Thoracic aorta (tissue), 2 donors: ENCODE results near the gene GPR137. TPM values are rescaled to one million over a fixed set of nuclear protein-coding genes. Genes with fewer than 3 reads are reported as not detected.
A peak's percentile ranks its signal among the peaks of the same experiment; 100 is the strongest.

Experiments used
- ATAC-seq: fragments of 150-250 bp; one replicate; pipeline ENCODE4 v1.8.0; 2017; ENCODE audit warnings: low read depth; ENCODE audit not compliant: insufficient number of reproducible peaks, low FRiP score
- DNase-seq: peaks from one replicate; pipeline ENCODE4 v3.0.0-alpha.2; 2020; ENCODE audit warnings: low spot score
- H3K27ac ChIP-seq, 2 donors: fragments of 200-600 bp; sonication (generic); 1 replicate in 1 of 2; 2 replicates in 1 of 2; pipeline ENCODE4 v1.5.1; 2016; ENCODE audit warnings: mild to moderate bottlenecking in 2 of 2, moderate library complexity in 2 of 2
- H3K27me3 ChIP-seq: fragments of 200-600 bp; sonication (generic); replicated peaks from 2 replicates; pipeline ENCODE4 v1.6.0; 2016; ENCODE audit warnings: mild to moderate bottlenecking; ENCODE audit not compliant: insufficient read depth
- H3K36me3 ChIP-seq: fragments of 200-600 bp; sonication (generic); one replicate; pipeline ENCODE4 v1.5.1; 2016
- H3K4me1 ChIP-seq, 2 donors: fragments of 200-600 bp; sonication (generic); 1 replicate in 1 of 2; 2 replicates in 1 of 2; pipeline versions ENCODE4 v1.5.1 to v1.6.0; 2016; ENCODE audit warnings: low read depth in 2 of 2, mild to moderate bottlenecking in 1 of 2; ENCODE audit not compliant: control insufficient read depth in 1 of 2
- H3K4me3 ChIP-seq: fragments of 200-600 bp; sonication (generic); 2 replicates; pipeline ENCODE4 v1.5.1; 2016; ENCODE audit warnings: mild to moderate bottlenecking
- H3K9me3 ChIP-seq: fragments of 200-600 bp; sonication (generic); 2 replicates; pipeline ENCODE4 v1.5.1; 2016
- CTCF ChIP-seq: fragments of 200-600 bp; sonication (generic); IDR thresholded peaks from one replicate; pipeline ENCODE4 v1.5.1; 2019; ENCODE audit warnings: antibody characterized with exemption
- total RNA-seq, 2 donors: library from RNA; depleted of rRNA; stranded (reverse); fragments of >200 nt; gene quantifications; one replicate each; pipeline versions ENCODE4 v1.1.0 to v1.2.3, GENCODE V29; 2016

GPR137 gene
- total RNA-seq, 2 donors from 2014 or later, result 8.7 to 19.0 TPM

- H3K36me3 ChIP-seq, result no peaks in the 10 kb centered on the region
- ATAC-seq (no peak), DNase-seq (no peak)
- no peak overlapping the region for H3K4me3 ChIP-seq
- H3K27ac ChIP-seq, result no peak overlapping the region
- no peaks in the 10 kb centered on the region for H3K9me3 ChIP-seq
- H3K4me1 ChIP-seq, result peaks cover 19 to 34% of the 10 kb centered on the region in 2 donors
- TF ChIP-seq CTCF, result no peak
- peaks cover 30% of the 10 kb centered on the region for H3K27me3 ChIP-seq
These were observed 11.4 kb downstream of the GPR137 start for GRCh38 chr11:64296830-64297698.

GRCh38 chr11:64297699-64298358 is 12.2 kb downstream of the GPR137 start:
- H3K27me3 ChIP-seq, result peaks cover 23% of the 10 kb centered on the region
- no peak overlapping the region for H3K4me3 ChIP-seq
- peaks cover 13 to 27% of the 10 kb centered on the region in 2 donors for H3K4me1 ChIP-seq
- ATAC-seq (no peak), DNase-seq (no peak)
- no peak overlapping the region for H3K27ac ChIP-seq
- TF ChIP-seq CTCF, result no peak
- no peaks in the 10 kb centered on the region for H3K36me3 ChIP-seq
- no peaks in the 10 kb centered on the region for H3K9me3 ChIP-seq

GRCh38 chr11:64298966-64299846 is 13.6 kb downstream of the GPR137 start:
- H3K27me3 ChIP-seq, result peaks cover 19% of the 10 kb centered on the region
- no peaks in the 10 kb centered on the region for H3K36me3 ChIP-seq
- no peak overlapping the region for H3K27ac ChIP-seq
- peak overlapping the region; percentile 69 for H3K4me3 ChIP-seq
- no peak for DNase-seq
- no peak for ATAC-seq
- H3K9me3 ChIP-seq, result no peaks in the 10 kb centered on the region
- TF ChIP-seq CTCF, result no peak
- peaks cover 13 to 31% of the 10 kb centered on the region in 2 donors for H3K4me1 ChIP-seq

GRCh38 chr11:64299847-64300648 is 14.4 kb downstream of the GPR137 start, which contains the start of gene CATSPERZ:
TSS of gene CATSPERZ (plus strand) at chr11:64300358. CDS start at chr11:64300411, 53 bp downstream.
- Histone ChIP-seq H3K4me3 (peak within 1 kb of the TSS; percentile 69), H3K27ac (no peak within 1 kb of the TSS)

More at GRCh38 chr11:64299847-64300648, 14.4 kb downstream of the GPR137 start, which contains the start of gene CATSPERZ:
- no peak for DNase-seq
- H3K36me3 ChIP-seq, result no peaks in the 10 kb centered on the region
- H3K27me3 ChIP-seq, result peaks cover 19% of the 10 kb centered on the region
- TF ChIP-seq CTCF, result no peak
- no peak for ATAC-seq
- peaks cover 13 to 33% of the 10 kb centered on the region in 2 donors for H3K4me1 ChIP-seq
- no peaks in the 10 kb centered on the region for H3K9me3 ChIP-seq
